Epidermal melanocyte (primary cell): ENCODE measurements around the gene ASCL5.

ENCODE experiments used
- DNase-seq: peaks from one replicate; pipeline ENCODE4 v3.0.0; 2011; ENCODE audit warnings: low spot score; ENCODE audit not compliant: insufficient read length

ASCL5 gene

GRCh38 chr1:201136355-201137023 is 9.5 kb upstream of the ASCL5 start:
- DNase-seq, result no peak

DNA sequence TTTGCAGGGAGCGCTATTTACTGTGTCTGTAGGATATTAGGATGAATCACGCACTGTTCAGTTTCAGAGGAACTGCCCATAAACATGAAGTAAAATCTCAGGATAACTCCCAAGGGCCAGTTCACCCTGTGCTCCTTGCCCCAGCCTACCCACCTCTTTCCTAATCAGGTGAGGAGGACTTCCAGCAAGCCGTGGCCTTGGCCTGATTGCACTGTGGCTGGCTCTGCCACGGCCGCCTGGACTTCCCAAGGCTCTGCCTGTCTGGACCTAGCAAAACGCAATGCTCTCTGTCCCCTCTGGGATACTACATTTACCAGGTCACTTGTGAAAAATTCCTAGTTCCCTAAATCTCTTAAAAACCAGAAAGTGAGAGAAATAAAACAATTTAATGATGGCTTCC is 7.4 kb upstream of the ASCL5 start:
- DNase-seq, result no peak

DNA sequence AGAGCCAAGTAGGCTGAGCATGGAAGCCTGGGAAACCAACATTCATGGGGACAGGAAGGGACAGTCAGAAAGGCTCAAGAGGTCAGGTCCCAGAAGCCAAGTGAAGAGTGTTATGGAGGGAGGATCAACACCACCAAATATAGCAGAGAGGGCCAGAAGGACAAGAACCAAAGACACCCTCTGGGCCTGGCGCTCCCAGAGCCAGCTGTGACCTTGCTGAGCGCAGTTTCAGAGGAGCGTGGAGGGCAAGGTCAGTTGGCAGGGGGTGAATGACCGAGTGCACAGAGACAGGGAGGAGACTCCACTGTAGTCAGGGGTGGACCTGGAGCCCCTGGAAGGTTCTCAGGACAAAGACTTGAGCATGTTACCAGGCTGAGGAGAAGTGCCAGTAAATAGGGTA is 4.4 kb upstream of the ASCL5 start:
- no peak for DNase-seq

DNA sequence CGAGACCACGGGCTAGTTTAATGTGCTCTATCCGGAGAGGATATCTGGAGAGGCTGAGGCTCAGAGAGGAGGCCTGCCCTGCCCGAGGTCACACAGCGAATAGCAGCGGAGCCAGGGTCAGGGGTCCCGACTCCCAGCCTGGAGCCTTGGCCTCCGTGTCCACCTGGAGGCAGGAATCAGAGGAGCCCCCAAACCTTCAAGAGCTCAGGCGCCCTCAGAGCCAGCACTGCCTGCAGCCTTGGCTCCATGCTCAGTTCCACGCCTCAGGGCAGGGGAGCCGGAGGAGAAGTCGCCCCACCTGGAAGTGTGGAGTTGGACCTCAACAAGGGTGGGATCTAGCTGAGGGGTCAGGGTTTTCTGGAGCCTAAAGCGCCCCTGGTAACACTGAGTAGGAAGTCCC is 2.0 kb upstream of the ASCL5 start:
- DNase-seq, result no peak

DNA sequence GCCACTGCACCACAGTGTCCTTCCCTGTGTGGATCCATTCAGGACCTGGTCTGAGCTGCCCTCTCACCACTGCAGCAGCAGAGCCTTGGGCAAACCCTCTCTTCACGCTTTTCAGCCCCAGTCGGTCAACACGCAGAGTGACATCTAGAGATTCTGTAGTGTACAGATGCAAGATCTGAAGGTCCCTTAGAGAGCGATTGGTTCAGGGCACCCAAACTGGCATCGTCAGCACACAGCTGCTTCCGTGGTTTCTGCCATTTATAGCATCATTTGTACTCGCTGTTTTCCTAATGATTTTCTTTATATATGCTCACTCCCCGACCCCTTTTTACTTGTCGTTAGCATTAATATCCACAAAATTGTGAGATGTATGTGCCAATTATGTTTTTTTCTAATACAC is 1.5 kb upstream of the ASCL5 start:
- DNase-seq, result no peak

DNA sequence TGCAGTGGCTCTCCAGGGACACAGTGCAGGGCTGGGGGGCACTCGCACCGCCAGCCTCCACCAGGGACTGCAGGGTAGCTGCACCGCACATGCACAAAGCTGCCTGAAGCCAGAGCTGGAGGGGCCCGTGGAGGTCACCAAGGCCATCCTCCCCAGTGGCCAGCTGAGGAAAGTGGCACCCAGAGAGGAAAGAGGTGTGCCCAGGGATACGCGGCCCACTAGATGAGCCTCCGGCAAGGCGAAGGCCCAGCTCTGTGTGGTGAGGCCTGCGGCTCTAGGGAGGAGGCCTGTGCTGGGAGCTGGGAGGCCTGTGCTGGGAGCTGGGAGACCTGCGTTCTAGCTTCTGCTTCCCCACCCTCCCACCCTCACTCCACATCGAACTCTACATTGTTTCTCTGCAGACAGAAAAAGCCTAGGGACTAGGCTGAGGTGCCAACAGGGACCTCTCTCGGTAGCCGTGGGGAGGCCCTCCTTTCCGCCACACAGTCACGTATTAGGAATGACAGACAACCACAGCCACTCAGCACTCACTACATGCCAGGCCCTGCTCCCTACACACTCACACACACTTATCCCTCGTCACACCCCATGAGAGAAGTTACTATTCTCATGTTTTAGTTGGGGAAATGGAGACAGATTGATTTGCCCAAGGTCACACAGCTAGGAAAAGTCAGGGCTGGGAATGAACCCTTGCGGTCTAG is 921 bp upstream of the ASCL5 start:
- DNase-seq, result no peak

- DNase-seq, result no peak
Measured at GRCh38 chr1:201126463-201126831, 537 bp downstream of the ASCL5 start.

- no peak for DNase-seq
Measured at GRCh38 chr1:201125800-201126199, 1.2 kb downstream of the ASCL5 start.

DNA sequence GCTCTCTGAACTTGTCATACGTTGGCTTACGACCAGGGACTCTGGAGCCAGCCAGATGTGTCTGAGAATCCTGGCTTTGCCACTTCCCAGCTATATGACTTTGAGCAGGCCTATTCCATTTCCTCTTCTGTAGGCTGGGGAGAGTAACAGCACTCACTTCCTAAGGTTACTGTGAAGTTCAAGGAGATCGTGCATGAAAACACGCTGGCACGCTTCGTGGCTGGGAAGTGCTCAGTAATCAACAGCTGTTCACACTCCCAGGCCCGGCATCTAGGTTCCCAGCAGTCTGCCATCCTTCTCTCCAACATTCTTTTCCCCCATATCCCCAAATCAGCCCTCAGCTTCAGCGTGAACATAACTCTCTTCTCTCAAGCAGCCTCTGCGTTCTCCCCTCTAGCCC is 2.0 kb downstream of the ASCL5 start:
- DNase-seq, result no peak

DNA sequence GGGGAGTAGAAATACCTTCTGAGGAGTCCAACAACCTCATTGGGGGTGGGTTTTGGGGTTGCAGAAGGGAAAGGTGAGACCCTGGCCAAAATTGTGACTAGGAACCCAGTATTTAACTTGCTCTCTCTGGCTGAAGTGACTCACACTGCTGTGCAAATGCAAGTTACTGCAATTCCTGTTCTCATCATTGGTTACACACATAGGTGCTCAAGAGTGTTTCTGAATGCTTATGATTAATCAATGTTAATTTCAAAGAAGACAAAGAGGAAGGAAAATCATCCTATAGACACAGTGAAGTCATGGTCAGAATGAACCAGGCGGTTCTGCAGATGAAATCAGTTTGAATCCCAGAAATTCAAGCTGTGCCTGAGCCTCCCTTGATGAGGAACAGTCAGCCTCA is 3.1 kb downstream of the ASCL5 start:
- DNase-seq, result no peak

- no peak for DNase-seq
Measured at GRCh38 chr1:201122321-201122957, 4.5 kb downstream of the ASCL5 start.

- no peak for DNase-seq
Measured at GRCh38 chr1:201119206-201120197, 7.5 kb downstream of the ASCL5 start.

DNA sequence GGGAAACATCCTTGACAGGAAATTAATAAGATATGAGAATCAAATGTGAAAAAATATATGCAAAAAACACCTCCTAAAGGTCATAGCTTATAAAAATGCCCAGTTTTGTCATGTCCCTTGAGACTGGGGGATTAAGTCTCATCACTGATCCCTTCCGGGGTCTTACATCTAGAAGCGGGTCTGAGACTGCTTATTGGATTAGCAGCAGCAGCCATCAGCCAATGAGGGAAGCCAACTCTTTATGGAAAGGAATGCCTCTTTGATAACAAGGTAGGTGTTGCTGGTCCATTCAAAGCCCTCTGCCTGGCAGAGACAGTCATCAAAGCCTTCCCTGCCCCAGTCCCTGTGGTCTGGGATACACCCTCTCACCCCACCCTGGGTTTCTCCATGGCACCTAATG is 10.9 kb downstream of the ASCL5 start:
- DNase-seq, result no peak

GRCh38 chr1:201115390-201115937 is 11.5 kb downstream of the ASCL5 start:
- no peak for DNase-seq

GRCh38 chr1:201114245-201115131 is 12.5 kb downstream of the ASCL5 start:
- peak; percentile 94 for DNase-seq

DNA sequence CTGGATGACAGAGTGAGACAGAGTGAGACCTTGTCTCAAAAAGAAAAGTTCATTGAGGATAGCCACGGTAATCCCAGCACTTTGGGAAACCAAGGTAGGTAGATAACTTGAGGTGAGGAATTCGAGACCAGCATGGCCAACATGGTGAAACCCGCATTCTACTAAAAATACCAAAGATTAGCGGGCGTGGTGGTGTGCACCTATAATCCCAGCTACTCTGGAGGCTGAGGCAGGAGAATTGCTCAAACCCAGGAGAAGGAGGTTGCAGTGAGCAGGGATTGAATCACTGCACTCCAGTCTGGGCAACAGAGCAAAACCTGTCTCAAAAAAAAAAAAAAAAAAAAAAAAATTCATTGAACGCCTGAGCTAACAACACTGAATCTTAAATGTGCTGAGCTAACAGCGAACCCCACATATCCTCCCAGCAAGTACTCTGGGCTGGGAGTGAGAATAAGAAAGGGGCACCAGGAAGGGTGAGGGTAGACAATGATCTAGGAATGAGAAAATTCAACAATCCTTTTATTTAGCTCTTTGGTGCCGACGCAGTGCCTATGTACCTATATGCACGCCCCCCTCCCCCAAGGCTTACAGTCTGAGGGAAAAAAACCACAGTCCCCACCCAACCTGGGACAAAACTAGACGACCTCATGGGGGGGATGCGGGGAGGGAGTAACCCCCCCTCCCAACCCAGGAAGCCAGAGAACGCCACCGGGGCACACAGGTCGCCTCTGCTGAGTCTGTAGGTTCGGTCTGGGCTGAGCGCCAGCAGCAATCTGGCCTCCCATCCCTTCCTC is 13.3 kb downstream of the ASCL5 start:
- no peak for DNase-seq

DNA sequence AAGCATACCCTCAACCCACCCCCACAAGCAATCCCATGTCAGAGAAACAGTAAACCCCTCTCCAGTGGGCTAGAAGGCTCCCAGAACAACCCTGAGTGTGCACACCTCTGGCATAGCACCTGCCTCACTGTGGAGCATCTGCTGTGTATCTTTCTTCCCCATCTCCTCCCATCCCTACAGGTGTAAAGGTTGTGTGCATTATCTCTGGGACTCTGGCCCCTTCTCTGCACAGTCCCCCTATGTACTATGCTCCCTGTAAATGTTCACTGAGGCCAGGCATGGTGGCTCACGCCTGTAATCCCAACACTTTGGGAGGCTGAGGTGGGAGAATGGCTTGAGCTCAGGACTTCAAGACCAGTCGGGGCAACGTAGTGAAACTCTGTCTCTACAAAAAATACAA is 14.1 kb downstream of the ASCL5 start:
- no peak for DNase-seq

- DNase-seq, result no peak
Measured at GRCh38 chr1:201112173-201112731, 14.7 kb downstream of the ASCL5 start, which contains the start of gene CACNA1S. Gene CACNA1S (minus strand): TSS chr1:201112426. CDS start chr1:201112339, 87 bp downstream.

- no peak for DNase-seq
Measured at GRCh38 chr1:201111672-201112071, 15.3 kb downstream of the ASCL5 start.
